MCF 10A (cell line): ENCODE data around the gene TGFB3. TPM values are rescaled to one million over a fixed set of nuclear protein-coding genes. Genes with fewer than 3 reads are reported as not detected.
"Not testable (repeated sequence)": the region's sequence is repeated elsewhere in the genome, so short reads cannot be mapped to it uniquely, and the experiment has no call there.

ENCODE experiments used
- BruUV-seq: library from RNA; stranded (reverse); fragments of 400-500 nt; replicated peaks from 2 replicates; lab custom pipeline; 2021; lab: Mats Ljungman, UMichigan
- CTCF ChIA-PET: fragments of 300-600 bp; sonication (Branson Sonifier 250); formaldehyde crosslinking; extraction: SDS; loops from one replicate; lab custom pipeline; 2021; ENCODE audit warnings: antibody characterized with exemption, inconsistent platforms; lab: Yijun Ruan, JAX
- POLR2A ChIA-PET: fragments of 300-600, 350-650 bp; sonication (Branson Sonifier 250); formaldehyde crosslinking; extraction: SDS; loops from one replicate; lab custom pipeline; 2020; ENCODE audit warnings: antibody characterized with exemption, inconsistent platforms; lab: Yijun Ruan, JAX
- DNase-seq: peaks from one replicate; pipeline ENCODE4 v3.0.0-alpha.2; 2018; ENCODE audit not compliant: unreplicated experiment
- H3K27ac Mint-ChIP-seq: one replicate; pipeline ENCODE4 v1.8.0; 2022; ENCODE audit warnings: mild to moderate bottlenecking, low read depth, mixed read lengths; ENCODE audit not compliant: unreplicated experiment
- H3K27me3 Mint-ChIP-seq: one replicate; pipeline ENCODE4 v1.8.0; 2022; ENCODE audit warnings: mixed read lengths; ENCODE audit not compliant: insufficient read depth, unreplicated experiment
- H3K36me3 Mint-ChIP-seq: one replicate; pipeline ENCODE4 v1.8.0; 2022; ENCODE audit warnings: mild to moderate bottlenecking, moderate library complexity, mixed read lengths; ENCODE audit not compliant: insufficient read depth, unreplicated experiment
- H3K4me1 Mint-ChIP-seq: one replicate; pipeline ENCODE4 v1.8.0; 2022; ENCODE audit warnings: mixed read lengths; ENCODE audit not compliant: insufficient read depth, unreplicated experiment
- H3K4me3 Mint-ChIP-seq: one replicate; pipeline ENCODE4 v1.8.0; 2022; ENCODE audit warnings: mild to moderate bottlenecking, moderate library complexity, mixed read lengths; ENCODE audit not compliant: unreplicated experiment
- H3K9me3 Mint-ChIP-seq: one replicate; pipeline ENCODE4 v1.8.0; 2022; ENCODE audit warnings: mixed read lengths; ENCODE audit not compliant: unreplicated experiment
- CTCF ChIP-seq: fragments of 200-600 bp; IDR thresholded peaks from one replicate; pipeline ENCODE4 v1.8.0; 2022; ENCODE audit warnings: antibody characterized with exemption, mild to moderate bottlenecking; ENCODE audit not compliant: unreplicated experiment
- intact Hi-C: fragments of 100-400 bp; cut with micrococcal nuclease; formaldehyde crosslinking; loops from 2 replicates; pipeline ENCODE4 v1.14.1; 2022
- total RNA-seq: library from RNA; stranded (reverse); gene quantifications from 2 replicates; pipeline ENCODE4 v1.2.3, GENCODE V29; 2022

Gene TGFB3
- total RNA-seq, 1 experiment from 2014 or later, result 1.5 TPM

GRCh38 chr14:75933712-75934296 is 48.0 kb downstream of the TGFB3 start:
- CTCF ChIA-PET, result interaction anchor here (0.7 to 1.7 kb wide), 2 partner anchors 45 to 102 kb away, joined by 4 to 5 read pairs; no protein-coding TSS in a partner anchor
- DNase-seq, result no peak
- H3K27ac Mint-ChIP-seq, result no peak overlapping the region
- no peaks in the 10 kb centered on the region for H3K27me3 Mint-ChIP-seq
- peaks cover 6% of the 10 kb centered on the region for H3K4me1 Mint-ChIP-seq
- POLR2A ChIA-PET, result no interaction called here
- no peak overlapping the region for H3K4me3 Mint-ChIP-seq
- H3K36me3 Mint-ChIP-seq, result no peaks in the 10 kb centered on the region
- BruUV-seq, result no TSS peak
- no peaks in the 10 kb centered on the region for H3K9me3 Mint-ChIP-seq
- no peak for TF ChIP-seq CTCF
- intact Hi-C loops, result no loop called here

- Mint-ChIP-seq H3K27ac (no peak overlapping the region), H3K27me3 (no peaks in the 10 kb centered on the region), H3K4me3 (no peak overlapping the region), H3K4me1 (peaks cover 6% of the 10 kb centered on the region), H3K36me3 (no peaks in the 10 kb centered on the region), H3K9me3 (no peaks in the 10 kb centered on the region)
- POLR2A ChIA-PET, result no interaction called here
- intact Hi-C loops, result no loop called here
- TF ChIP-seq CTCF, result no peak
- CTCF ChIA-PET, result interaction anchor here (1.0 kb wide), 1 partner anchor 23 kb away, joined by 3 read pairs; no protein-coding TSS in a partner anchor
- no TSS peak for BruUV-seq
- no peak for DNase-seq
Observed at GRCh38 chr14:75928690-75929181, 53.1 kb downstream of the TGFB3 start.

GRCh38 chr14:75927564-75928087 is 54.2 kb downstream of the TGFB3 start:
- intact Hi-C loops, result no loop called here
- no peaks in the 10 kb centered on the region for H3K27me3 Mint-ChIP-seq
- POLR2A ChIA-PET, result no interaction called here
- H3K36me3 Mint-ChIP-seq, result no peaks in the 10 kb centered on the region
- no peaks in the 10 kb centered on the region for H3K9me3 Mint-ChIP-seq
- peaks cover 6% of the 10 kb centered on the region for H3K4me1 Mint-ChIP-seq
- CTCF ChIA-PET, result interaction anchor here (0.6 to 1.0 kb wide), 2 partner anchors 22 to 319 kb away, joined by 3 read pairs; no protein-coding TSS in a partner anchor
- no peak overlapping the region for H3K4me3 Mint-ChIP-seq
- no peak overlapping the region for H3K27ac Mint-ChIP-seq
- no peak for TF ChIP-seq CTCF
- no peak for DNase-seq
- no TSS peak for BruUV-seq

- Mint-ChIP-seq H3K27me3 (no peaks in the 10 kb centered on the region), H3K9me3 (no peaks in the 10 kb centered on the region), H3K4me1 (peaks cover 3% of the 10 kb centered on the region), H3K27ac (no peak overlapping the region), H3K4me3 (no peak overlapping the region), H3K36me3 (no peaks in the 10 kb centered on the region)
- TF ChIP-seq CTCF, result no peak
- no peak for DNase-seq
- no TSS peak for BruUV-seq
- intact Hi-C loops, result no loop called here
- ChIA-PET POLR2A (no interaction called here), CTCF (interaction anchor here (0.6 kb wide), 1 partner anchor 611 kb away, joined by 5 read pairs; no protein-coding TSS in a partner anchor)
Observed at GRCh38 chr14:75926431-75927115, 55.2 kb downstream of the TGFB3 start.

GRCh38 chr14:75925141-75925840 is 56.5 kb downstream of the TGFB3 start:
- H3K27ac Mint-ChIP-seq, DNase-seq, H3K27me3 Mint-ChIP-seq, H3K4me1 Mint-ChIP-seq, BruUV-seq, intact Hi-C loops, POLR2A ChIA-PET, H3K36me3 Mint-ChIP-seq, H3K9me3 Mint-ChIP-seq, H3K4me3 Mint-ChIP-seq: not testable (repeated sequence)
- CTCF ChIA-PET, result interaction anchor here (0.6 kb wide), 1 partner anchor 279 kb away, joined by 3 read pairs; no protein-coding TSS in a partner anchor
